Common myeloid progenitor, CD34-positive (primary cell): ENCODE data around the gene NEDD9.
A peak's percentile ranks its signal among the peaks of the same experiment; 100 is the strongest.

Experiments
- CTCF ChIA-PET: fragments of 350-600 bp; sonication (Branson Sonifier 250); formaldehyde crosslinking; loops from one replicate; lab custom pipeline; 2021; ENCODE audit warnings: antibody characterized with exemption; lab: Charles Lee
- POLR2A ChIA-PET: fragments of 350-600 bp; sonication (Branson Sonifier 250); formaldehyde crosslinking; loops from one replicate; lab custom pipeline; 2021; ENCODE audit warnings: antibody characterized with exemption; lab: Charles Lee
- DNase-seq, 3 donors: peaks; one replicate each; pipeline versions ENCODE4 v3.0.0 to v3.0.0-alpha.2; 2013
- H3K27ac ChIP-seq, 2 experiments: 1 replicate in 1 of 2; 2 replicates in 1 of 2; pipeline ENCODE4 v1.7.0; 2013; ENCODE audit warnings: inconsistent platforms in 2 of 2, low read length in 2 of 2, mild to moderate bottlenecking in 2 of 2, low read depth in 1 of 2, moderate library complexity in 1 of 2; ENCODE audit not compliant: severe bottlenecking in 2 of 2, insufficient read depth in 1 of 2, poor library complexity in 1 of 2
- H3K27me3 ChIP-seq, 5 experiments: replicated peaks in 2 of 5; 1 replicate in 3 of 5; 2 replicates in 2 of 5; pipeline versions ENCODE4 v1.6.1 to v1.7.0; 2013; ENCODE audit warnings: low read length in 4 of 5, mild to moderate bottlenecking in 2 of 5, moderate library complexity in 2 of 5, inconsistent platforms in 1 of 5; ENCODE audit not compliant: insufficient read depth in 5 of 5, control insufficient read depth in 4 of 5
- H3K36me3 ChIP-seq, 4 experiments: 1 replicate in 2 of 4; 2 replicates in 2 of 4; pipeline versions ENCODE4 v1.6.1 to v1.7.0; 2013; ENCODE audit warnings: low read length in 3 of 4, control low read depth in 1 of 4, mild to moderate bottlenecking in 1 of 4; ENCODE audit not compliant: control insufficient read depth in 4 of 4, insufficient read depth in 4 of 4
- H3K4me1 ChIP-seq, 4 experiments: 1 replicate in 3 of 4; 2 replicates in 1 of 4; pipeline versions ENCODE4 v1.6.1 to v1.7.1; 2013; ENCODE audit warnings: low read length in 3 of 4, mild to moderate bottlenecking in 3 of 4, control low read depth in 1 of 4, inconsistent platforms in 1 of 4, moderate library complexity in 1 of 4; ENCODE audit not compliant: control insufficient read depth in 4 of 4, insufficient read depth in 4 of 4; ENCODE audit errors: control extremely low read depth in 1 of 4
- H3K4me3 ChIP-seq, 7 experiments: 1 replicate in 4 of 7; 2 replicates in 3 of 7; pipeline versions ENCODE4 v1.5.1 to v1.7.0; 2013; ENCODE audit warnings: mild to moderate bottlenecking in 7 of 7, low read length in 6 of 7, moderate library complexity in 6 of 7, inconsistent platforms in 2 of 7, low read depth in 2 of 7, control low read depth in 1 of 7; ENCODE audit not compliant: insufficient read depth in 4 of 7, control insufficient read depth in 1 of 7; ENCODE audit errors: extremely low read depth in 1 of 7
- H3K9me3 ChIP-seq, 5 experiments: 1 replicate in 4 of 5; 2 replicates in 1 of 5; pipeline versions ENCODE4 v1.6.1 to v1.7.1; 2013; ENCODE audit warnings: low read length in 4 of 5, mild to moderate bottlenecking in 2 of 5, inconsistent platforms in 1 of 5, low read depth in 1 of 5, moderate library complexity in 1 of 5; ENCODE audit not compliant: control insufficient read depth in 4 of 5, insufficient read depth in 2 of 5; ENCODE audit errors: control extremely low read depth in 1 of 5
- WGBS: methylation state at CpG from one replicate; pipeline ENCODE4 v1.1.5; 2013; ENCODE audit not compliant: insufficient coverage; 5-methylcytosine and 5-hydroxymethylcytosine counted together

NEDD9 gene

DNA sequence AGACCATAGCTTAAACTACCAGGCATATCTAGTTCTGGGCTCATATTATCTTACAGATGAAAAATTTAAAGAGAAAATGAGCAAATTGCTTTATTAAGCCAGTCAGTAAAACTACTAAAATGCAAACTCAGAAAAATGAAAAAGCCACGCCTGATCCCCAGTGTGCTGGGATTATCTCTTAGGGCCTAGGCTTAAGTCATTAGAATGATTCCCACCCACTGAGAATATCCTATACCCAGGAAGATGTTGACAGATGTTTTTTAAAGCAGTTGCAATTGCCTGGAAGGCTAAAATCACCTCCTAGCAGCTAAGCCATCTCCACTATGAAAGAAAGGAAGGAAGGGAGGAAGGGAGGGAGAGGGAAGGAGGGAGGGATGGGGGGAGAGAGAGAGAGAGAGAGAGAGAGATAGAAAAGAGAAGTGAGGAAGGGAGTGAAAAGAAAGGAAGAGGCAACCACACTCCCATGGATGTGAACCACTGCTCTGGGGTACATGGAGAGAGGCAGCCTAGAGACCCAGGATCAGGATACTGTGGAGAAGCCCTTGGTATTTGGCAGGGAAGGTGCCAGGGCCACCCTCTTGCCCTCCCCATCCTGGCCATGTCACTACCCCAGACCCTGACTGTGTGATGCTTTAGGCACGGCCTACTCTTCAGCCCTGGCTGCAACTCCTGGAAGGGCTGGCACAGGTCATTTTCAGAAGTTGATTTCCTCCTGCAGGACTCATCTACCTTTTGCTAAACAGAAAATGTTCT is 21.9 kb downstream of the NEDD9 start:
- WGBS, result 100% methylated on average over 1 of the region's 2 CpGs
- Histone ChIP-seq H3K27ac (no peak overlapping the region), H3K27me3 (no peaks in the 10 kb centered on the region), H3K36me3 (peaks cover 0 to 7% (median 0%) of the 10 kb centered on the region in 4 experiments), H3K4me3 (no peak overlapping the region), H3K4me1 (peaks cover 10 to 29% (median 22%) of the 10 kb centered on the region in 4 experiments), H3K9me3 (no peaks in the 10 kb centered on the region)
- ChIA-PET CTCF (interaction anchor here (0.9 to 1.2 kb wide), 2 partner anchors 10 to 286 kb away, joined by 3 to 4 read pairs; no protein-coding TSS in a partner anchor), POLR2A (no interaction called here)
- no peak for DNase-seq

DNA sequence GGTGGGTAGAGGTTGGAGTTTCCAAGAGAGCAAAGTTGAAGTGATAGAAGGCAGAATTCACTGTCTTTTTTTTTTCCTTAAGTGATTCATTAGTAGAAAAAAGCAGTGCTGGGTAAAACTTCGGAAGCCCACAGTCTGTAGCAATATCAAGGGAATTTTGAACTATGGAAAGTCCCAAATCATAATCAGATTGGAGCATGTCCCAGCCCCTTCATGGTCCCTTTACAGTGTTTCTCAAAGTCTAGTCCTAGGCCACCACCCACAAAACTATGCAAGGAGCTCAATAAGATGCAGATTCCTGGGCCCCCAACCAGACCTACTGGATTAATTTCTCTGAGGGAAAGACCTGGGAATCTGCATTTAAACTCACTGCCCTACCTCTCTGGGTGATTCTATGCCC is 22.6 kb downstream of the NEDD9 start:
- peaks cover 0 to 7% (median 0%) of the 10 kb centered on the region in 4 experiments for H3K36me3 ChIP-seq
- no peaks in the 10 kb centered on the region for H3K9me3 ChIP-seq
- ChIA-PET CTCF (interaction anchor here (0.9 to 1.2 kb wide), 2 partner anchors 9 to 287 kb away, joined by 3 to 4 read pairs; no protein-coding TSS in a partner anchor), POLR2A (no interaction called here)
- peaks cover 10 to 29% (median 22%) of the 10 kb centered on the region in 4 experiments for H3K4me1 ChIP-seq
- 100% methylated on average over 1 of the region's 1 CpG for WGBS
- no peaks in the 10 kb centered on the region for H3K27me3 ChIP-seq
- no peak overlapping the region for H3K27ac ChIP-seq
- no peak overlapping the region for H3K4me3 ChIP-seq
- no peak for DNase-seq

DNA sequence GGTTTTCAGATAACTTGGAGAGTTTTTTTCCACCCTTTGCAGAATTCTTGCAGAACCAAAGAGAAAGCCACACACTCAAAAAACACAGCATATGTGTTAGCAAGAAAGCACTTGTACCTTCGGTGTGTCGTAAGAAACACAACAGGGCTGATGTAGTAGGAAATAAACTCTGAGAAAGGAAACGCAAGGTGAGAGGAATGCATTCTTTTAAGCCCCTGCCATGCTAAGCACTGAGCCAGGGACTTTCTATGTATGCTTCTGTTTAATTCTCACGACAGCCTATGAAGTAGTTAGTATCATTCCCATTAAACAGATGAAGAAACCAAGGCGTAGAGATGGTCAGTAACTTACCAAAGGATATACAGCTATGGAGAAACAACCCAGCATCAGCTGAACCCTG is 23.1 kb downstream of the NEDD9 start:
- no peak overlapping the region for H3K4me3 ChIP-seq
- no peak overlapping the region for H3K27ac ChIP-seq
- DNase-seq, result no peak
- H3K27me3 ChIP-seq, result no peaks in the 10 kb centered on the region
- H3K9me3 ChIP-seq, result no peaks in the 10 kb centered on the region
- peaks cover 0 to 4% (median 0%) of the 10 kb centered on the region in 4 experiments for H3K36me3 ChIP-seq
- peaks cover 10 to 29% (median 22%) of the 10 kb centered on the region in 4 experiments for H3K4me1 ChIP-seq
- ChIA-PET POLR2A (no interaction called here), CTCF (interaction anchor here (1.2 kb wide), 1 partner anchor 9 kb away, joined by 4 read pairs; no protein-coding TSS in a partner anchor)
- 94% methylated on average over 3 of the region's 5 CpGs for WGBS

- no CpG with 5 or more reads among the region's 1 CpG for WGBS
- POLR2A ChIA-PET, result no interaction called here
- peaks cover 0 to 4% (median 0%) of the 10 kb centered on the region in 4 experiments for H3K36me3 ChIP-seq
- CTCF ChIA-PET, result no interaction called here
- no peaks in the 10 kb centered on the region for H3K27me3 ChIP-seq
- no peak overlapping the region for H3K27ac ChIP-seq
- peaks cover 10 to 29% (median 22%) of the 10 kb centered on the region in 4 experiments for H3K4me1 ChIP-seq
- H3K9me3 ChIP-seq, result no peaks in the 10 kb centered on the region
- no peak overlapping the region for H3K4me3 ChIP-seq
- DNase-seq, result no peak
Observed at GRCh38 chr6:11208854-11209253, 23.6 kb downstream of the NEDD9 start.

- Histone ChIP-seq H3K4me3 (no peak overlapping the region), H3K27me3 (no peaks in the 10 kb centered on the region), H3K36me3 (peaks cover 0 to 4% (median 0%) of the 10 kb centered on the region in 4 experiments), H3K4me1 (peaks cover 10 to 29% (median 22%) of the 10 kb centered on the region in 4 experiments), H3K9me3 (no peaks in the 10 kb centered on the region), H3K27ac (no peak overlapping the region)
- no peak for DNase-seq
- POLR2A ChIA-PET, result no interaction called here
- WGBS, result 89% methylated on average over 3 of the region's 3 CpGs
- CTCF ChIA-PET, result no interaction called here
Observed at GRCh38 chr6:11208267-11208666, 24.2 kb downstream of the NEDD9 start.

DNA sequence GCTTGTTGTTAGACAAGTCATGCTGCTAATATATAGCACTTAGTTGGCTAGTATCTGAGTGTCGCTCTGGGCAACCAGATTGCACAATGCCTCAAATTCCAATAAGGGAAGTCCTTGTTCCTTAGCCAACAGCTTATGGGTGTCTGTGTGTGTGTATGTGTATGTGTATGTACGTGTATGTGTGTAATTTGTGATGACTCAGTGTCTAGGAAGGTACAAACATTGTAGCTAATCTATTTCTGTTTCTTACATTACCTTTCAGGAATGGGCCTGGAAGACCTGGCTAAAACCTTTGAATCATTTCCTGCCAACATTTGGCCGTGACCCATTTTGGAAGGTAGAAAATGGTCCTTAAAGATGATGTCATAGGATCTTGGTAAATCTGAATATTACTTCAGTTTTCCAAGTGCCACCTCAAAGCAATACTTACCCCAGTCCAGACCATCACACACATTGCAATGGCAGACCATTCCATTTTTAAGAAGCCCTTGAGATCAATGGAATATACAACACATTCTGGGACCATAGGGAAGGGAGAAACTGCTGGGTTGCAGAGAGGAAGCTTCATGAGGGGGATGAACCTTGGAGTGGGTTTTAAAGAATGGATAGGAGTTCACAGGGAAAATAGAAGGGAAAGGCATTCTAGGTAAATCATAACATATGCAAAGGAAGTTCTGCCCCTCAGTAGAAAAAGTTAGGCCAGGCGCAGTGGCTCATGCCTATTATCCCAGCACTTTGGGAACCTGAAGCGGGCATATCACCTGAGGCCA is 25.1 kb downstream of the NEDD9 start:
- H3K9me3 ChIP-seq, result no peaks in the 10 kb centered on the region
- 97% methylated on average over 2 of the region's 5 CpGs for WGBS
- peaks cover 10 to 33% (median 22%) of the 10 kb centered on the region in 4 experiments for H3K4me1 ChIP-seq
- H3K4me3 ChIP-seq, result no peak overlapping the region
- H3K27ac ChIP-seq, result peak overlapping the region in 1 of 2 experiments; percentile 33
- no peaks in the 10 kb centered on the region for H3K27me3 ChIP-seq
- DNase-seq, result peak; percentile 48 to 92 (median 90)
- ChIA-PET POLR2A (interaction anchor here (0.6 to 0.9 kb wide), 2 partner anchors 8 to 46 kb away, joined by 4 read pairs; no protein-coding TSS in a partner anchor), CTCF (interaction anchor here (0.7 to 2.1 kb wide), 5 partner anchors 9 to 71 kb away, joined by 3 to 4 read pairs (median 3); no protein-coding TSS in a partner anchor)
- H3K36me3 ChIP-seq, result peaks cover 0 to 4% (median 0%) of the 10 kb centered on the region in 4 experiments
